Peyer's patch (tissue), 4 donors: Measurements from ENCODE around the gene ZNF503. TPM values are rescaled to one million over a fixed set of nuclear protein-coding genes. Genes with fewer than 3 reads are reported as not detected.
"Not testable (repeated sequence)": the region's sequence is repeated elsewhere in the genome, so short reads cannot be mapped to it uniquely, and the experiment has no call there.

Experiments
- DNase-seq, 3 donors: peaks; one replicate each; pipeline ENCODE4 v3.0.0-alpha.2; 2017 to 2019
- H3K27ac ChIP-seq, 4 donors: fragments of 200-600 bp; sonication (generic); one replicate each; pipeline ENCODE4 v1.5.1; 2016 to 2019
- H3K27me3 ChIP-seq, 2 donors: fragments of 200-600 bp; sonication (generic); one replicate each; pipeline ENCODE4 v1.5.1; 2019
- H3K36me3 ChIP-seq, 3 donors: fragments of 200-600 bp; sonication (generic); one replicate each; pipeline ENCODE4 v1.5.1; 2016 to 2019
- H3K4me1 ChIP-seq, 4 donors: fragments of 200-600 bp; sonication (generic); one replicate each; pipeline ENCODE4 v1.5.1; 2016 to 2019
- H3K4me3 ChIP-seq, 4 donors: fragments of 200-600 bp; sonication (generic); 1 replicate in 3 of 4; 2 replicates in 1 of 4; pipeline ENCODE4 v1.5.1; 2016 to 2019; ENCODE audit warnings: mild to moderate bottlenecking in 1 of 4
- H3K9me3 ChIP-seq, 4 donors: fragments of 200-600 bp; sonication (generic); one replicate each; pipeline ENCODE4 v1.5.1; 2016 to 2019; ENCODE audit warnings: mild to moderate bottlenecking in 1 of 4
- POLR2A ChIP-seq, 2 donors: fragments of 450-650 bp; IDR thresholded peaks; one replicate each; pipeline ENCODE4 v1.5.1; 2017; ENCODE audit warnings: antibody characterized with exemption in 2 of 2, mild to moderate bottlenecking in 2 of 2, moderate library complexity in 2 of 2
- total RNA-seq, 4 donors: library from RNA; depleted of rRNA; stranded (reverse); fragments of >200 nt; gene quantifications; one replicate each; pipeline ENCODE4 v1.1.0, GENCODE V29; 2016
- TF ChIP-seq, protein P1 (sequence below), 6 experiments: fragments of 450-650 bp in 4 of 6; fragments of 200-600 bp in 2 of 6; sonication (generic) in 1 of 6; IDR thresholded peaks; one replicate each; pipeline ENCODE4 v1.5.1; 2017 to 2019; ENCODE audit warnings: antibody characterized with exemption in 6 of 6, mild to moderate bottlenecking in 3 of 6, moderate library complexity in 1 of 6

Gene ZNF503
- total RNA-seq, 4 donors from 2014 or later: 5.2 to 9.1 (median 6.4) TPM

DNA sequence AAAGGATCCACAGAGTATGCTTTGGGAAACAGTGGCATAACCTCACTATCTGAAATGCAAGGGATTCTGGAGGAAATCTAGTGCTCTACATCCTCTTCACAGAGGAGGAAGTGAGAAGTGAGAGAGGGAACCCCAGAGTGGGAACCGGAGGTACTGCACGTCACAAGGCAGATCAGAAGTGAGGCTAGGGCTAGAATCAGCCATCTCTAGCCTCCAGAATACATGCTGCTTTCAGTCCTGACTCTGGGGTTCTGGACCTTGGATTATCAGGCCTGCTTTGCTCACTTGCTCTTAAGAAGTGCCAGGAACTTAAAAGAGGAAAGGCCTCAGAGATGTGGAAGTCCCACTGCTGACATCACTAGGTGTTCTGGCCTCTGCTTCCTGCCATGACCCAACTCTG is 25.7 kb downstream of the ZNF503 start:
- DNase-seq: no peak

DNA sequence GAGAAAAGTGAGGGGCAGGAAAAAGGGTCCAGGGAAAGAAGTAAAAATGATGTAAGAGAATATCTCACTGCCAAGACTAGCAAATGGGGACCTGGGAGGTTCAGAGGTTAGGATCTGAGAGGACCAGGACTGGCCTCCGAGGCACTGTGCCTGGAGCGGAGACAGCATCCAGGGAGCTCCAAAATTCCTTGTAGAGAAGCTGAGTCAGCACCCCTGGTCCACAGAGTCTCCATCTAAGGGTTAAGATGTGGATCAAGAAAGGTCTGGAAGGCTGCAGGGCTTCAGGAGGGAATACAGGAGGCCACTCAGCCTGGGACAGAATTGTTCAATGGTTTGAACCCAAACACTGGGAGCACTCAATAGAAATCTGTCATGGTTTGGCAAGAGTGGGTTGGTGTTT is 30.6 kb downstream of the ZNF503 start:
- H3K36me3 ChIP-seq: no peaks in the 10 kb centered on the region
- no peaks in the 10 kb centered on the region for H3K9me3 ChIP-seq
- no peaks in the 10 kb centered on the region for H3K4me1 ChIP-seq
- no peaks in the 10 kb centered on the region for H3K27me3 ChIP-seq
- DNase-seq: no peak
- no peak overlapping the region for H3K27ac ChIP-seq
- no peak for TF ChIP-seq POLR2A (IDR thresholded peaks at IDR 0.05)
- TF ChIP-seq, protein P1, sequence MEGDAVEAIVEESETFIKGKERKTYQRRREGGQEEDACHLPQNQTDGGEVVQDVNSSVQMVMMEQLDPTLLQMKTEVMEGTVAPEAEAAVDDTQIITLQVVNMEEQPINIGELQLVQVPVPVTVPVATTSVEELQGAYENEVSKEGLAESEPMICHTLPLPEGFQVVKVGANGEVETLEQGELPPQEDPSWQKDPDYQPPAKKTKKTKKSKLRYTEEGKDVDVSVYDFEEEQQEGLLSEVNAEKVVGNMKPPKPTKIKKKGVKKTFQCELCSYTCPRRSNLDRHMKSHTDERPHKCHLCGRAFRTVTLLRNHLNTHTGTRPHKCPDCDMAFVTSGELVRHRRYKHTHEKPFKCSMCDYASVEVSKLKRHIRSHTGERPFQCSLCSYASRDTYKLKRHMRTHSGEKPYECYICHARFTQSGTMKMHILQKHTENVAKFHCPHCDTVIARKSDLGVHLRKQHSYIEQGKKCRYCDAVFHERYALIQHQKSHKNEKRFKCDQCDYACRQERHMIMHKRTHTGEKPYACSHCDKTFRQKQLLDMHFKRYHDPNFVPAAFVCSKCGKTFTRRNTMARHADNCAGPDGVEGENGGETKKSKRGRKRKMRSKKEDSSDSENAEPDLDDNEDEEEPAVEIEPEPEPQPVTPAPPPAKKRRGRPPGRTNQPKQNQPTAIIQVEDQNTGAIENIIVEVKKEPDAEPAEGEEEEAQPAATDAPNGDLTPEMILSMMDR (IDR thresholded peaks at IDR 0.05): no peak
- no peak overlapping the region for H3K4me3 ChIP-seq

More for the DNA sequence above, 25.7 kb downstream of the ZNF503 start:
- Histone ChIP-seq H3K27ac (no peak overlapping the region), H3K36me3 (no peaks in the 10 kb centered on the region), H3K4me3 (no peak overlapping the region), H3K27me3 (no peaks in the 10 kb centered on the region), H3K4me1 (no peaks in the 10 kb centered on the region), H3K9me3 (no peaks in the 10 kb centered on the region)
- TF ChIP-seq, protein P1 (IDR thresholded peaks at IDR 0.05): no peak
- no peak for TF ChIP-seq POLR2A (IDR thresholded peaks at IDR 0.05)

DNA sequence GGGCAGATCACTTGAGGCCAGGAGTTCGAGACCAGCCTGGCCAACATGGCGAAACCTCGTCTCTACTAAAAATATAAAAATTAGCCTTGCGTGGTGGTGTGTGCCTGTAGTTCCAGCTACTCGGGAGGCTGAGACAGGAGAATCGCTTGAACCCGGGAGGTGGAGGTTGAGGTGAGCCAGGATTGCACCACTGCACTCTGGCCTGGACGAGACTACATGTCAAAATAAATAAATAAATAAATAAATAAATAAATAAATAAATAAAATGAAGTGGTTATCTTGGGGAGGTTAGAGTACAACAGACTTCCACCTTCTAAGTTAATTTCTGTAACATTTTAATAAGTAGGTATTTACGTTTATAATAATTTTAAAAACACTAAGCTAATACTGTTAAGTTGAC is 31.7 kb downstream of the ZNF503 start:
- H3K27me3 ChIP-seq, H3K4me3 ChIP-seq, DNase-seq, H3K27ac ChIP-seq, H3K36me3 ChIP-seq, H3K9me3 ChIP-seq, H3K4me1 ChIP-seq: not testable (repeated sequence)

DNA sequence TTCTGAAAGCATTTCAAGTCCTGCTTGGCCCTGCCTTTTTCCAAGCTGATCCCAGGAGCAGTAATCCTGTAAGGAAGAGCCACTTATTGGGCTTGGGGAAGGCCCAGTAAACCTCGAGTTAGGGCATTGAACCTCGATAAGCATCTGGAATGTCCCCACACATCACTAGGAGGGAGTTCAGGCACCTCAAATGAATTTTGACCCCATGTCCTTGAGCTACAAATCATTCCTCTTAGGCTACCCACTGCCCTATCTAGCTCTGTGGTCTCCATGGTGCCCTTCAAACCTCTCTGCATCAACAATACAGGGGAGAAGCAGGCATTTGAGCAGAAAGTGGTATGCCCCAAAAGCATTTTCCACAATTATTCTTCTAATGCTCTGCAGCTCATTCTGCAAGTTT is 33.7 kb downstream of the ZNF503 start:
- Histone ChIP-seq H3K4me3 (no peak overlapping the region), H3K27me3 (no peaks in the 10 kb centered on the region), H3K9me3 (no peaks in the 10 kb centered on the region), H3K4me1 (no peaks in the 10 kb centered on the region), H3K36me3 (no peaks in the 10 kb centered on the region), H3K27ac (no peak overlapping the region)
- no peak for DNase-seq
- TF ChIP-seq, protein P1 (IDR thresholded peaks at IDR 0.05): no peak
- no peak for TF ChIP-seq POLR2A (IDR thresholded peaks at IDR 0.05)

DNA sequence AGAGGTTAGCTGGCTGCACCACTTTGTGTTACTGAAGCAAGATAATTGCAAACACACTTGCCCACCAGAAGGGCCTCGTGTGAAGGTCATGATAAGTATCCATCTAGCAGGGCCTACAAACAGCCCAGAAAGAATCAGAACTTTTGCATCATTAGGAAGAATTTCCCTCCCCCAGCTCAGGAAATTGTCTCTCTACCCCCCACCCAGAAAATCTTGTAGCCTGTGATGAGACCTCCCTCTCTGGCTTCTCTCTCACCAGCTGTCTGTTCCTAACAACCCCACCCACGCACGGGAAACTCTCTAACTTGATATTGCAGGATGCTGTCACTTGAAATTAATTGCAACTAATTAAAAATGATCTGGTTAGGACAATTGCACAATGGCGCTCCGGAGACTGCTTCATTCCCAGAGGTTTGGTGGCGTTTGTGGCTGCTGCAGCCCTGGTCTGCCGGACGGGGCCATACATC is 34.5 kb downstream of the ZNF503 start:
- TF ChIP-seq POLR2A (IDR thresholded peaks at IDR 0.05): no peak
- TF ChIP-seq, protein P1 (IDR thresholded peaks at IDR 0.05): no peak
- DNase-seq: no peak
- Histone ChIP-seq H3K4me1 (no peaks in the 10 kb centered on the region), H3K27ac (no peak overlapping the region), H3K36me3 (no peaks in the 10 kb centered on the region), H3K27me3 (no peaks in the 10 kb centered on the region), H3K9me3 (no peaks in the 10 kb centered on the region), H3K4me3 (no peak overlapping the region)

DNA sequence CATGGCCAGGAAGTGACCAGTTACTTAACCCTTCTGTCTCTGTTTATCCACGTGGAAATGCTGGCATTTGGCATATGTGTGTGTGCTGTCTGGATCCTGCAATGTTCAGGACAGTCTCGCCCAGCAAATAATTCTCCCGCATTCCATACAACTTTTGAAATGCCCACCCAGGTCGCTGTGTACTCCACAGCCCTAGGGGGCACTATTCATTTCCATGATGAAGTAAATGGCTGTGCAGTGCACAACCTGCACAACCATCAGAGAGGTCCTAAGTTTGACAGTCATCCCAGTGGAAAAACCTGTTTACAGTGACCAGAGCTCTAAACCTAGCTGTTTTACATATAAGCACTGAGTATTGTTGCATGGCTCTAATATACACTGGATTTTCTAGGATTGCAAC is 38.1 kb downstream of the ZNF503 start:
- no peaks in the 10 kb centered on the region for H3K27me3 ChIP-seq
- H3K9me3 ChIP-seq: no peaks in the 10 kb centered on the region
- no peaks in the 10 kb centered on the region for H3K36me3 ChIP-seq
- H3K4me1 ChIP-seq: peaks cover 0 to 14% (median 0%) of the 10 kb centered on the region in 4 donors
- DNase-seq: no peak
- no peak overlapping the region for H3K27ac ChIP-seq
- TF ChIP-seq POLR2A (IDR thresholded peaks at IDR 0.05): no peak
- TF ChIP-seq, protein P1 (IDR thresholded peaks at IDR 0.05): no peak
- no peak overlapping the region for H3K4me3 ChIP-seq

DNA sequence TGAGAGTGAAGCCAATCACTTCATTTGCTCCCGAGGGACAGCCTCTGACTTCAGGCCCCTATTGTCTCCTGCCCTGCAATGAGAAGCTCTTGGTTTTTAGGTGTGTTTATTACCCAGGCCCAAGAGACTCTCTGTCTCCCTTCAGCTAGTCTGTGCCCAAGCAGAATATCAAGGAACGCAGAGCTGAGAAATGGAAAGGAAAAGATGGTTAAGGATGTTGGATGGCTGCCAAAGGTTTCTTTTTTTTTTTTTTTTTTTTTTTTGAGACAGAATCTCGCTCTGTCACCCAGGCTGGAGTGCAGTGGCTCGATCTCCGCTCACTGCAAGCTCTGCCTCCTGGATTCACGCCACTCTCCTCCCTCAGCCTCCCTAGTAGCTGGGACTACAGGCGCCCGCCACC is 41.7 kb downstream of the ZNF503 start:
- peaks cover 0 to 23% (median 0%) of the 10 kb centered on the region in 4 donors for H3K4me1 ChIP-seq
- not testable (repeated sequence) for H3K36me3 ChIP-seq, DNase-seq, H3K4me3 ChIP-seq, H3K27me3 ChIP-seq, H3K27ac ChIP-seq, H3K9me3 ChIP-seq
